ENCODE measurements around the gene SEC24A.

GRCh38 chr5:134656690-134657089, 8.1 kb downstream of the SEC24A start:
- TF ChIP-seq CTCF (IDR thresholded peaks at IDR 0.05): no peak
- TF ChIP-seq POLR2A (IDR thresholded peaks at IDR 0.05): no peak

All from esophagus squamous epithelium (tissue), 4 donors.